Measurements from ENCODE around the gene MYO5C. TPM values are rescaled to one million over a fixed set of nuclear protein-coding genes. Genes with fewer than 3 reads are reported as not detected.
A peak's percentile ranks its signal among the peaks of the same experiment; 100 is the strongest.

MYO5C gene
- total RNA-seq (ENCODE audit: unreplicated experiment) = 22.9 TPM
- long read RNA-seq, partial matches to known transcripts = 1 of 2 reads
- long read RNA-seq, other reads (novel, unspliced or antisense) = 1 of 2 reads

- H3K4me3 Mint-ChIP-seq (ENCODE audit: unreplicated experiment) = peak within 1 kb of the TSS; percentile 85
- peaks cover 4% of the 10 kb centered on the region for H3K27me3 Mint-ChIP-seq (ENCODE audit: unreplicated experiment)
- no peaks in the 10 kb centered on the region for H3K36me3 Mint-ChIP-seq (ENCODE audit: low read depth, unreplicated experiment)
- H3K27ac Mint-ChIP-seq (ENCODE audit: unreplicated experiment) = no peak within 1 kb of the TSS
- no peaks in the 10 kb centered on the region for H3K9me3 Mint-ChIP-seq (ENCODE audit: unreplicated experiment)
- no peaks in the 10 kb centered on the region for H3K4me1 Mint-ChIP-seq (ENCODE audit: unreplicated experiment)
- TF ChIP-seq CTCF (IDR thresholded peaks at IDR 0.05; ENCODE audit: unreplicated experiment) = no peak
- peak; percentile 93 for DNase-seq (ENCODE audit: low spot score)
Observed at GRCh38 chr15:52295421-52296001, at the start of gene MYO5C. TSS of gene MYO5C (minus strand) at chr15:52295804. CDS start at chr15:52295636, 168 bp downstream.

- no peak overlapping the region for H3K4me3 Mint-ChIP-seq (ENCODE audit: unreplicated experiment)
- TF ChIP-seq CTCF (IDR thresholded peaks at IDR 0.05; ENCODE audit: unreplicated experiment) = no peak
- DNase-seq (ENCODE audit: low spot score) = no peak
- H3K9me3 Mint-ChIP-seq (ENCODE audit: unreplicated experiment) = no peaks in the 10 kb centered on the region
- H3K36me3 Mint-ChIP-seq (ENCODE audit: low read depth, unreplicated experiment) = no peaks in the 10 kb centered on the region
- no peak overlapping the region for H3K27ac Mint-ChIP-seq (ENCODE audit: unreplicated experiment)
- H3K4me1 Mint-ChIP-seq (ENCODE audit: unreplicated experiment) = no peaks in the 10 kb centered on the region
- no peaks in the 10 kb centered on the region for H3K27me3 Mint-ChIP-seq (ENCODE audit: unreplicated experiment)
Observed at GRCh38 chr15:52344592-52344991, 49.0 kb upstream of the MYO5C start.

- H3K4me1 Mint-ChIP-seq (ENCODE audit: unreplicated experiment) = no peaks in the 10 kb centered on the region
- no peaks in the 10 kb centered on the region for H3K27me3 Mint-ChIP-seq (ENCODE audit: unreplicated experiment)
- no peaks in the 10 kb centered on the region for H3K36me3 Mint-ChIP-seq (ENCODE audit: low read depth, unreplicated experiment)
- DNase-seq (ENCODE audit: low spot score) = no peak
- no peak for TF ChIP-seq CTCF (IDR thresholded peaks at IDR 0.05; ENCODE audit: unreplicated experiment)
- no peak overlapping the region for H3K27ac Mint-ChIP-seq (ENCODE audit: unreplicated experiment)
- H3K4me3 Mint-ChIP-seq (ENCODE audit: unreplicated experiment) = no peak overlapping the region
- H3K9me3 Mint-ChIP-seq (ENCODE audit: unreplicated experiment) = no peaks in the 10 kb centered on the region
Observed at GRCh38 chr15:52343831-52344230, 48.2 kb upstream of the MYO5C start.

- DNase-seq (ENCODE audit: low spot score) = no peak
- peaks cover 11% of the 10 kb centered on the region for H3K4me1 Mint-ChIP-seq (ENCODE audit: unreplicated experiment)
- no peak overlapping the region for H3K4me3 Mint-ChIP-seq (ENCODE audit: unreplicated experiment)
- H3K27me3 Mint-ChIP-seq (ENCODE audit: unreplicated experiment) = no peaks in the 10 kb centered on the region
- no peak for TF ChIP-seq CTCF (IDR thresholded peaks at IDR 0.05; ENCODE audit: unreplicated experiment)
- no peak overlapping the region for H3K27ac Mint-ChIP-seq (ENCODE audit: unreplicated experiment)
- no peaks in the 10 kb centered on the region for H3K36me3 Mint-ChIP-seq (ENCODE audit: low read depth, unreplicated experiment)
- no peaks in the 10 kb centered on the region for H3K9me3 Mint-ChIP-seq (ENCODE audit: unreplicated experiment)
Observed at GRCh38 chr15:52340093-52340492, 44.5 kb upstream of the MYO5C start.

- Mint-ChIP-seq H3K27me3 (ENCODE audit: unreplicated experiment) (no peaks in the 10 kb centered on the region), H3K27ac (ENCODE audit: unreplicated experiment) (no peak overlapping the region), H3K4me1 (ENCODE audit: unreplicated experiment) (peaks cover 11% of the 10 kb centered on the region), H3K36me3 (ENCODE audit: low read depth, unreplicated experiment) (no peaks in the 10 kb centered on the region), H3K9me3 (ENCODE audit: unreplicated experiment) (no peaks in the 10 kb centered on the region), H3K4me3 (ENCODE audit: unreplicated experiment) (no peak overlapping the region)
- TF ChIP-seq CTCF (IDR thresholded peaks at IDR 0.05; ENCODE audit: unreplicated experiment) = no peak
- DNase-seq (ENCODE audit: low spot score) = no peak
Observed at GRCh38 chr15:52338891-52339290, 43.3 kb upstream of the MYO5C start.
